ENCODE measurements around the gene C1orf21. TPM values are rescaled to one million over a fixed set of nuclear protein-coding genes. Genes with fewer than 3 reads are reported as not detected.

Gene C1orf21
- total RNA-seq, 1 donor from 2014 or later, result 45.6 TPM

DNA sequence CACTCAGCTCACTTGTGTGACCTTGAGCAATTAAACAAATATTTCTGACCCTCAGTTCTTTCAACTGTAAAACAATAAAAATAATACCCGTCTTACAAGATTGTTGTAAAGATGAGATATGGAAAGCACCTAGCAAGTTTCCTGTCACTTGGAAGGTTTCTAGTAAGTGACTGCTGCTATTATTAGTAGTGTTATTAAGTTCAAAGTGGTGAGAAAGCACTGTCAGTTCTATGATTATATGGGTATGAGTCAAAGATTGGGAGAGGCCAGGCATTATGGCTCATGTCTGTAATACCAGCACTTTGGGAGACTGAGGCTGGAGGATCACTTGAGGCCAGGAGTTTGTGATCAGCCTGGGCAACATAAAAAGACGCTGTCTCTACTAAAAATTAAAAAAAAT, 145.4 kb downstream of the C1orf21 start:
- ATAC-seq, result peak; percentile 25
- intact Hi-C loops (cut with micrococcal nuclease), result no loop called here
- no peak for DNase-seq

DNA sequence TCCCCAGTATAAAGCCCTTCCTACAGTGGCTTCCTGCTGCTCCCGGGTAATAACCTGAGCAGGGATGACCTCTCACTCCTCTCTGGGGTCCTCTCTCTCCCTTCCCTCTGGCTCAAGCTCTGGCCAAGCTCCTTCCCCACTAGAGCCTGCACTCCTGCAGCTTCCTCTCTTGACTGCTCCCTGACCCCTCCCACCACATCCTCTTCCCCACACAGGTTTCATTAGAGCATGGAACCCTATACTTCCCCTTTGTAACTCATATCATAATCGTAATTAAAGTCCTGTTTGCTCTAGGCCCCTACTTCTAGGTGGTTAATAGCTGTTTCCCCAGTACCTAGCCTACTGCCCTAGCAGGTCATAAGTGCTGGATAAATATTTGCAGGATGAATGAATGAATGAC, 146.2 kb downstream of the C1orf21 start:
- no peak for ATAC-seq

DNA sequence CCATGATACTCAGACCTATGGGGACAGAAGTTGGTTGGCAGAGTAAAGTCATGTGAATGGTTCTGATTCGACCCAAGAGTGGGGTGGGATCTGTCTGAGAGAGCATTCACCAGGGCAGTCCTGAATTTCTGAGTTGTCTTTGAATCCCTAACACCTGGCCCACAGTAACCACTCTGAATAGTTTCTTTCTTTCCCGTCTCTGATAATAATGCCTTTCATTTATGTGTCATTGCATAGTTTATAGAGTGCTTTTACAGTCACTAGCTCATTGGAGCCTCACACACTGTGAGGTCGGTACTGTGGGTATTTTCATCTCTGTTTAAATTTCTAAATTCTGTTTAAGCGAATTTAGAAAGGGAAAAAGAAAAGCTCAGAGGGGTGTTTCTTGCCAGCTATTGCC, 147.1 kb downstream of the C1orf21 start:
- ATAC-seq (no peak), DNase-seq (no peak)
- intact Hi-C loops (cut with micrococcal nuclease), result no loop called here

More for the DNA sequence above, 146.2 kb downstream of the C1orf21 start:
- DNase-seq, result no peak
- intact Hi-C loops (cut with micrococcal nuclease), result no loop called here

DNA sequence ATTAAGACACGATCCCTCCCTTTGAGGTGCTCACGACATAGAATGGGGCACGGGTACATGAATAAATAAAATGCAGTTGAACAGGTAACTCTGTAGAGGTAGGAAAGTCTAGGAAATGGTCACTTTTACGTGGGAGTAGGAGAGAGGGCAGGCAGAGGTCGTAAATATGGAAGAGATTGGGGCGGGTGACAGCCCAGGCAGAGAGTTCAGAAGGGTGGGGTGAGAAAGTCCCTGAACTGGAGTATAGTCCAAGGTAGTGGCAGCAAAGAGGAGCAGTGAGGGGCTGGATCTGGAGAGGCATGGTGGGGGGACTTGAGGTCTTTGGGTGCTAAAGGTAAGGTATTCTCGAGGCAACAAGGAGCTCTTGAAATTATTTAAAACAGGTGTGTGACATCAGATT, 147.9 kb downstream of the C1orf21 start:
- intact Hi-C loops (cut with micrococcal nuclease), result no loop called here
- DNase-seq (no peak), ATAC-seq (peak; percentile 31)

DNA sequence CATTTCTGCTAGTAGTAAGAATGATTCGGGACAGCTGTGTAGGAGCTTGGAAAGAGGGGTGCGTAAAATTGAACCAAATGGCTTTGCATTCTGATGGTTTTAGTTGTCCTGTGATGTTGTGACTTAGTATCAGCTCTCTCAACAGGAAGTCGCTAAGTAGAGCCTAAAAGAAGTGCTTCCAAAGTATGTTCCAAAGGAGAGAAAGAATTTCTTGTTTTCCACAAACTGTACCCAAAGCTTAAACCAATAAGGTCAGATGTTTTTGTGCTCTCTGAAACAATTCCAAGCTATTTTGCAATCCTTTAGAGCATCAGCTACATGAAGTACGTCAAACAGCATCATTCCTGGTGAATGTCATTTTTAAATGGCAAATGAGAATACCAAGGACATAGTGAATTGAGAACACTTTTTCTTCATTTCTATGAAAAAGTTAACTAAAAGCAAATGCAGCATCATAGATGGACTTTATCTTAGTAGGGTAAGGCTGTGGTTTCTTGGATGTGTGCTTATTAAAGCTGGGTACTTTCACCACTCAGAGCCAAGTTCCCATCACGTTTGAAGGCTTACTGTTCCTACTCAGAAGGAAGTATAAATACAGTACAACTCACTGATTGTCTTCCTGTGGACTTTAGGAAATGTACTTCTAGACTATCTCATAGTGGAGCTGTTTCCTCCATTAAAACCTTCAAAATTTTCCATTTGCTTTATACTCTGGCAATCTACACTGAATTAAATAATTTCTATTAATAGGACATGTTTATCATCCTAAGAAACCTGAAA, 148.6 kb downstream of the C1orf21 start:
- intact Hi-C loops (cut with micrococcal nuclease), result no loop called here
- DNase-seq (no peak), ATAC-seq (peak; percentile 80)

DNA sequence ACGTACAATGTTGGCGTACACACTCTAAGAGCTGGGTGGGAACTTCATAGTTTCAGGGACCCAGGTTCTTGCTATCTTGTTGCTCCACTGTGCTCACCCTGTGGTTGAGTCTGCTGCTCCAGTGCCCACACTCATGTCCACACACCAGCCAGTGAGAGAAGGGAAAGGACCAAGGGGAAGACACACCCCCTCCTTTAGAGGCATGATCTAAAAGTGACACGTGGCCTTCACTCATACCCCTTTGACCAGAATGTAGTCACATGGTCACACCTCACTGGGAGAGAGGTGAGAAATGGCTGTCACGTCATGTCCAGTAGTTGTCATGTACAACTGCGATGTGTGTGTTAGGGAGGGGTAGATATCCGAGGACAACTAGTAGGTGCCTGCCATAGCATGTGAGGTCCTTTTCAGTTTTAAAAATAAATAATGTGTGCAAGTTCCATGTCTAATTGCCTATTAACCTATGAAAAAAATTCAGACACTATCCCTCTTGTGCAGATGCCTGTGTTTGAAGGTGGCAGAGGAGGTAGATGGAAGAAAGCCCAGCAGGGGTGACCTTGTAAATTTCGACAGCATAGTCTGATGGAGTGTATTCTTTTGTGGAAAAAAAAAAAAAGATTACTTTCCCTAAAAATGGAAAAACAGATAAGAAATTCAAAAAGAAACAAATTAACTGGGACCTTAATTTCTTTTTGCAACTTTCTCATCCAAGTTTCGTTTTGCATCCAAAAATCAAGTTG, 149.6 kb downstream of the C1orf21 start:
- intact Hi-C loops (cut with micrococcal nuclease), result no loop called here
- DNase-seq (no peak), ATAC-seq (no peak)

DNA sequence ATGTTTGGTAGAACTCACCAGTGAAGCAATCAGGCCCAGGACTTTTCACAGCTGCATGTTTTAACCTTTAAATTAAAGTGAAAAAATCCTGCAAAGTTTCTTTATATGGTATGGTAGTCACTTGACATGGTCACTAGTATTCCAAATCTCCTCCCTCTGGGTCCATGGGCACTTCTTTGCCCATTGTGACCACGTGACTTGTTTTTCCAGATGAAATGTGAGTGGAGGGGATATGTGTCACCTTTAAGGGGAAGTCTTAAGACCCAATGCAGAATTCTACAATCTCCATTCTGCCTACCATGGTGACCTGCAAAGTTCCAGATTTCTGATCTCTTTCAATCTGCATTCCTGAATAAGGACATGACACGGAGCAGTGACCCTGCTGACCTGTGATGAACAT, 152.8 kb downstream of the C1orf21 start:
- ATAC-seq, result no peak

DNA sequence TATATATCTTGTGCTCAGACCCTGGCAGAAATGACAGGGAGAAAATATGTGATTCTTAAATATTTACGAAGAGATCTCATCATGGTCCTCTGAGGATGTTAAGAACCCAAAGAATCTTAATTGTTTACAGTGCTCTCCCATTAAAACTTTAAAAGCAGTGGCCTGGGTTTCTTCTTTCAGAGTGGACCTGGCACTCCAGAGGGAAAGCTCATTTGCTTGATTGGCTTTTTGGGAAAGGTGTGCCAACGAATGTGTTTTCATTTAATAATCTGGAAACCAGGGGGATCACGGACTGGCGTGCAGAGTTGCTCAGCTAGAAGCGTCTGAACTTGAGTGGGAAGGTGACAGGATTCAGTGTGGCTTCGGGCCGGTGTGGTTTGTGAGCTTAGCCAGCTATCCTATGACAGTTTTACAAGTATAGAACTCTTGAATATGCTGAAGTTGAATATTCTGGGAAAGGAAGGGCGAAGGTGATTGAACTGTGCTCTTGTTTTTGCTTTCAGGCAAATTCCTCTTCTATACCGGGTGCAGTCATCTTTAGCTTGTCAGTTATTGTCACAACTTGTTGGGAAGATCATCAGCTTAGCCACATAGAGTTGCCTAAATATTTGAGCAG, 154.8 kb downstream of the C1orf21 start:
- intact Hi-C loops (cut with micrococcal nuclease), result no loop called here
- peak; percentile 31 for ATAC-seq
- DNase-seq, result no peak

More for the DNA sequence above, 152.8 kb downstream of the C1orf21 start:
- DNase-seq, result no peak
- intact Hi-C loops (cut with micrococcal nuclease), result no loop called here

DNA sequence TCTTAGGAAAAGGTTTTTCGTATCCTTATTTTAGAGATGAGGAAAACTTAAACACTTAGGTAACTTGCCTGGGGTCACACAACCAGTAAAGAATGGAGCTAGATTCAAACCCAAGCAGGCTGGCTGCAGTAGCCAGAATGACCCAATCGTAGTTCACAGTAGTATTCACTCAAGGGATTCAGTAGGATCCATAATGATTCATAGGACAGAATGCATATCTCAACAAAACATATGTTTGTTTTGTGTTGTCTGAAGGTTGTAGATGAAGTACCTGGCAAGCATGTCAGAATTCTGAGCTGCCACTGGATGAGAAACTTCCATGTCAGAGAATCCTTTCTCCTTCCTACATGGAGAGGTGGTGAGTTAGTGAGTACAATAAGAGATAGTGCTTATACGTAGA, 155.5 kb downstream of the C1orf21 start:
- ATAC-seq (no peak), DNase-seq (no peak)
- intact Hi-C loops (cut with micrococcal nuclease), result no loop called here

DNA sequence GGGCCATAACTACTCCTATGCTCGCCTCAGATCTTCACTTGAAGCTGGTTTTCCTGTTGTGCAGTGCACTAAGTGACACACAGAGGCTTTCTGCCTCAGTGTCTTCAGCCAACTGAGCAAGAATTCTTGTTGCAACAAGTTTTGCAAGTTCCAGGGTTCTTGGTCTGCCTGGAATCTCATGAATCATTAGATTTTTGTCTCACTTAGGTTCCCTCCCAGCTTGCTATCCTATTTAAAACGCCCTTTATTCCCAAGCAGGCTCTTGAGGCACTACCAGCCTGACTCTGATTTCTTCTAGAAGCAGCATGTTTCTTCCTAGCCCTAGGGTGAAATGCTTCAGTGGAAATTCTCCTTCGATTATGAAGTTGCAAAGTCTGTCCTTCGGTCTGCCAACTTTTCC, 158.8 kb downstream of the C1orf21 start:
- ATAC-seq (no peak), DNase-seq (no peak)
- intact Hi-C loops (cut with micrococcal nuclease), result no loop called here

DNA sequence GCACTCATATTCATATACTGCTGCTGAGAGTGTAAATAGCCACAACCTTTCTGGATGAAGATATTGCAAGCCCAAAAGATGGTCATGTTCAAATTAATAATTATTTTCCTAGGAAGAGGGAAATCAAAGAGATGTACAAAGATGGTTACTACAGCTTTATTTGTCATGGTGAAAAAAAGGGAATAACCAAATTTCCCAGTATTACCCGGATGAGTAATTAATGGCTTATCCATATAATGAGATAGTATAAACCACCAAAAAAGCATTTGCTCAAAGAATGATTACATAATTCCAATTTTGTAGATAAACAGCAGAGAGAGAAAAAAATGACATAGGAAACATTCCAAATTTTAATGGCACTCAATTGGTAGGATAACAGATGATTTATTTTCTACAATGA, 165.6 kb downstream of the C1orf21 start:
- intact Hi-C loops (cut with micrococcal nuclease), result no loop called here
- no peak for DNase-seq
- no peak for ATAC-seq

DNA sequence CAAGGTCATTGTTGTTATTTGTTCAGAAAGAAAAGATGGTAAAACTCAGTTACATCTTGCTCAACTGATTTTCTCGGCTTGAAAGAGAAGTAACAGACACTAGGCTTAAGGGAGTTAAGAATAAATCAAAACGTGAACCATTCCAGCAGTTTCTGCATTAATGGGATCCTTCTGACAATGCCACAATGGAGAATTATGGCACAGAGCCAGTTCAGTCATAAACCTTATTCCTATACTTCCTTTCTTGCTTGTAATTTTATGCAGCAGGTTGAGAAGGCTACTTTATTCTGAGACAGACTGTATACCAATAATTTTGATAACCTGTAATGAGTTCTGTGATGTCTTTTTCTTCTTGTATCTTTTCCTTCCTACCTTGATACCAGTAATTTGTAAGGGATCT, 167.0 kb downstream of the C1orf21 start:
- ATAC-seq (no peak), DNase-seq (no peak)
- intact Hi-C loops (cut with micrococcal nuclease), result no loop called here

DNA sequence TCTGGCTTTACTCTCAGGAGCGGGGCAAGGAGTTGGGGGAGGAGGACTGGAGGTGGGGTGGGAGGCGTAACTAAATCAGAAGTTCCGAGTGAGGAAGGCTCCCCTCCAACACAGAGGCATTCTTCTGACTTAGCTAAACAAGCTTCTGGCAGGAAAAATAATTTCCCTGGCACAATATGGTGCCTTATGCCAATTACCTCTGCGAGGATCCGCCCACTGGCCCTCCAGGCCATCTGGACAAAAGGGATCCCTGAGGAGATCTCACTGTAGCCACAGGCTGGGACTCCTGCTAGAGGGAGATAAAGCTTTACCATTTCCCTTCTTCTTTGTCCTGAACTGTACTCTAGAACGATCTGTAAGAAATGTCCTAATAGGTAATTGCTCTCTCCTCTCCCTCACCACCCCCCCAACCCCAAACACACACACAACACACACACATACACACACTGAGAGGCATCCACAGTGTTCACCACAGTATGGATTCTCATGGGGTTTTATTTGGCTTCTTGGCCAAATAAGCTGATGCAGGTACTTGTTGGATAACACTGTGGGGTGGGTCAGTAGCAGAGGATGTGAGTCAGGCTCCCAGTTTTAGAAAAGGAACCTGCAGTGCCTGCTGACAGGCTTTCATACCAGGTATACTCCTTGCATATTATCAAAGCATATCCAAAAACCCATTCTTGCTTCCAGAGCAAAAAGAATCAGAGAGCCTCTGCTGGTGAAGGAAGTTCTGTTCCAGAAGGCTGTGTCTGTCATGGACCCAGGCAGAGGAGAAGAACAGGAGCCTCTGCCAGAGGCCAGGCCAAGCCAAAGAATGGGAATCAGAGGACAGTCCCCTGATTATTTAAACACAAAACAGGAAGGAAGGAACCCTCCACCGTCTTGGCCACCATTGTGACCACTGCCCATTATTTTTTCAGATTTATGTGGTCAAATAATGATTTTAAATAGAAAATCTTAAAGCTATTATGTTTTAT, 169.1 kb downstream of the C1orf21 start:
- intact Hi-C loops (cut with micrococcal nuclease), result no loop called here
- DNase-seq, result no peak
- ATAC-seq, result peak; percentile 59

DNA sequence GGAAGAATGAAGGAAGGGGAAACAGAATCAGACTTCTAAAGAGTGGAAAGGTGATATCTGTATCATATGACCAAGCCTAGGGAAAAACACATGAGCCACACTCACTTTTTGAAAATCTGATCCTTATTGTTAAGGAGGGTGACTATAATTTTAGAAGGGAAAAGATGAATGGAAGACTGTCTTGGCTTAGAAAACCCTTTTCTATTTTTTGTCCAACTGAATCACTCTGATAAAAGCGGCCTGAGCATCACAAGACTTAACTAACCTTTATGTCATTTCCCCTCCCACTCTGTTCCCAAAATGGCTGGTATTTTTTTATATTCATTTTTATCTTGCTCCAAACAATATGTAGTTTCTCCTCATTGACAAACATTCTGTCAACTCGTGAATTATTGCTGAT, 169.8 kb downstream of the C1orf21 start:
- DNase-seq (no peak), ATAC-seq (no peak)
- intact Hi-C loops (cut with micrococcal nuclease), result no loop called here

DNA sequence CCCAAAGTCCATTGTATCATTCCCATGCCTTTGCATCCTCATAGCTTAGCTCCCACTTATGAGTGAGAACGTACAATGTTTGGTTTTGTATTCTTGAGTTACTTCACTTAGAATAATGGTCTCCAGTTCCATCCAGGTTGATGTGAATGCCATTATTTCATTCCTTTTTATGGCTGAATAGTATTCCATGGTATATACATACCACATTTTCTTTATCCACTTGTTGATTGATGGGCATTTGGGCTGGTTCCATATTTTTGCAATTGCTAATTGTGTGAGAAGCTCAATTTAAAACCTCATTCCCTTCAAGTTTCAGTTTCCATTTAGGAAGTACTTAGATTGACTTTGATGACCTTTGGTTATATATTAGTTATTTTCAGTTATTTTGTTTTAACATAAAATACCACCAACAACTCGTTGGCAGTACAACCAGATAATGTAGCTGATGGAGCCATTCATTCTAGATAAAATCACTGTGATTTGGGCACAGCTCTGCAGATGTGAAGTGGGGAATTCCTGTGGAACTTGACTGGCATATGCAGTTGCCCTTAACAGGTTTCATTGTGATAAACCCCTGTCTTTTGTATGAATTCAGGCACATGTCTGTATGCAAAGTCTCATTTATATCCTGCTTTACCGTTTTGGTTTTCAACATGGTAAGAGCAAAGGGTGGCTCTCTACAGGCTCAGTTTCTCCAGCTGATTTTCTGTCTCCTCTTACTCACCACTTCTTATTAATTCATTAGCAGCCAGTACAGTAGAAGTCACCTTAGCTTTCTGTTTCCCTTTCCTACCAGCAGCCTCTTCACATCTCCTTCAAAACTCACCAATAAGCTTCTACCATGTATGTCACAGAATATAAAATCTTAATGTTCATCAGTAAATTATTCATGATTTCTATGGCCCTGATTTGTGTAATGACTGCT, 170.9 kb downstream of the C1orf21 start:
- intact Hi-C loops (cut with micrococcal nuclease), result no loop called here
- ATAC-seq, result no peak
- DNase-seq, result no peak

DNA sequence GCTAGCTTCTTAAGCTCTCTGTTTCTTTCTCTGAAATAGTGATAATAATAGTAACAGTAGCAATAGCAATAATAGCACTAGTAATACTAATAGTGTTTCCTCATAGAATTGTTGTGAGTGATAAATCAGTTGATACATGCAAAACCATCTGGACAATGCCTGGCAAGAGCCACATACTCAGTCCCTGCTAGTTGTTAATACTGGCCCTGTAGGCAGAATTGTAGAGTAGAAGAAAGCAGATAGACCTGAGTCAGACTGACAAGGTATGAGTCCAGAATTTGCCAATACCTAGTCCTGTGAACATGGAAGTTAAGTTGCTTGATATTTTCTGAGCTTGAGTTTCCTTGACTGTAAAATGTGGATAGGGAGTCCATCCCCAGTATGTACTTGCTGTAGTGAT, 171.9 kb downstream of the C1orf21 start:
- DNase-seq, result no peak
- intact Hi-C loops (cut with micrococcal nuclease), result no loop called here
- no peak for ATAC-seq

DNA sequence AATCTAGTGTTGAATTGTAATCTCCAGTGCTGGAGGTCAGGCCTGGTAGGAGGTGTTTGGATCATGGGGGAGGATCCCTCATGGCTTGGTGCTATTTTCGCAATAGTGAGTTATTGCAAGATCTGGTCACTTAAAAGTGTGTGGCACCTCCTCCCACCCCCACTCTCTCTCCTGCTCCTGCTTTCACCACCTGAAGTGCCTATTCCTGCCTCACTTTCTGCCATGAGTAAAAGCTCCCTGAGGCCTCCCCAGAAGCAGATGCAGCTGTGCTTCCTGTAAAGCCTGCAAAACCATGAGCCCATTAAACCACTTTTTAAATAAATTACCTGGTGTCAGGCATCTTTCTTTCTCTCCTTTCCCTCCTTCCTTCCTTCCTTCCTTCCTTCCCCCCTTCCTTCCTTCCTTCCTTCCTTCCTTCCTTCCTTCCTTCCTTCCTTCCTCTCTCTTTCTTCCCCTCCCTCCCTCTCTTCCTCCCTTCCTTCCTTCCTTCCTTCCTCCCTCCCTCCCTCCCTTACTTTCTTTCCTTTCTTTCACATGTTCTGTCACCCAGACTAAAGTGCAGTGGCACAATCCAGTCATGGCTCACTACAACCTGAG, 172.4 kb downstream of the C1orf21 start:
- intact Hi-C loops (cut with micrococcal nuclease), result no loop called here
- DNase-seq (no peak), ATAC-seq (no peak)

DNA sequence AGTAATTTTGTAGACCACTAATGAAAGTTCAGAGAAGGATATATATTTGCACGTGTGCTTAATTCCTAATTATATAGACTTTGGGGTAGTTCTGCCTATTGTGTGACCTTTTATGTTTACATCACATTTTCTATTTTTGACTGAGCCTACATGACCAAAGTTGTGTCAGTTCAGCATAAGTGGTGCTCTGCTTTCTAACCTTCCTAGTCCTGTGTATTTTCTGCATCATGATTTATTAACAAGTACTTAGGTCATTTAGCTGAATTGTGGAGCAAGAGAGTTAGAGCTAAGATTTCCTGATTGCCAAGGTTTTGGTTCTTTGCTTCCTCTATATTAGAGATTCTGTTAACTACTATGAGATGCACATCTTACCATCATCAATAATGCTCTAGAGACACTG, 176.0 kb downstream of the C1orf21 start:
- no peak for ATAC-seq
- intact Hi-C loops (cut with micrococcal nuclease), result loop anchor here (10.0 kb wide), 2 partner anchors 178 to 488 kb away; partner anchors contain the start of gene C1orf21
- no peak for DNase-seq

Measured in left ventricle myocardium superior (tissue), 1 donor.